Naive B cell (primary cell): ENCODE measurements around the gene USP2. TPM values are rescaled to one million over a fixed set of nuclear protein-coding genes. Genes with fewer than 3 reads are reported as not detected.
"Not testable (repeated sequence)": the region's sequence is repeated elsewhere in the genome, so short reads cannot be mapped to it uniquely, and the experiment has no call there.

Experiments
- ATAC-seq, 2 donors: fragments of 150-1000 bp; cut with Tn5 transposase; 2 replicates each; pipeline ENCODE4 v1.10.0; 2021; ENCODE audit warnings: low read depth in 2 of 2, mild to moderate bottlenecking in 2 of 2, moderate library complexity in 2 of 2
- DNase-seq: peaks from one replicate; pipeline ENCODE4 v3.0.0; 2022
- H3K27ac Mint-ChIP-seq, 6 donors: one replicate each; pipeline ENCODE4 v1.8.0; 2020 to 2022; ENCODE audit warnings: mild to moderate bottlenecking in 6 of 6, mixed read lengths in 6 of 6, moderate library complexity in 5 of 6, inconsistent platforms in 2 of 6
- H3K27me3 Mint-ChIP-seq, 3 donors: one replicate each; pipeline ENCODE4 v1.8.0; 2021 to 2022; ENCODE audit warnings: mixed read lengths in 3 of 3, mild to moderate bottlenecking in 1 of 3
- H3K36me3 Mint-ChIP-seq, 2 donors: one replicate each; pipeline ENCODE4 v1.8.0; 2020 to 2022; ENCODE audit warnings: mixed read lengths in 2 of 2, inconsistent platforms in 1 of 2, mild to moderate bottlenecking in 1 of 2
- H3K4me1 Mint-ChIP-seq, 3 donors: one replicate each; pipeline ENCODE4 v1.8.0; 2020 to 2022; ENCODE audit warnings: mixed read lengths in 3 of 3, inconsistent platforms in 1 of 3, mild to moderate bottlenecking in 1 of 3, moderate library complexity in 1 of 3
- H3K4me3 Mint-ChIP-seq, 8 donors: one replicate each; pipeline ENCODE4 v1.8.0; 2020 to 2022; ENCODE audit warnings: mild to moderate bottlenecking in 8 of 8, mixed read lengths in 8 of 8, moderate library complexity in 8 of 8, inconsistent platforms in 2 of 8
- H3K9me3 Mint-ChIP-seq, 7 donors: one replicate each; pipeline ENCODE4 v1.8.0; 2020 to 2022; ENCODE audit warnings: mixed read lengths in 7 of 7, mild to moderate bottlenecking in 5 of 7, inconsistent platforms in 2 of 7, moderate library complexity in 1 of 7
- polyA plus RNA-seq, 6 donors: library from polyadenylated mRNA; unstranded; fragments of 300-500 nt; fragmentation: Illumina TruSeq; gene quantifications; one replicate each; pipeline ENCODE4 v1.2.3, GENCODE V29; 2021; ENCODE audit warnings: low read depth in 6 of 6

The USP2 gene
- polyA plus RNA-seq, 6 donors from 2014 or later: not detected

DNA sequence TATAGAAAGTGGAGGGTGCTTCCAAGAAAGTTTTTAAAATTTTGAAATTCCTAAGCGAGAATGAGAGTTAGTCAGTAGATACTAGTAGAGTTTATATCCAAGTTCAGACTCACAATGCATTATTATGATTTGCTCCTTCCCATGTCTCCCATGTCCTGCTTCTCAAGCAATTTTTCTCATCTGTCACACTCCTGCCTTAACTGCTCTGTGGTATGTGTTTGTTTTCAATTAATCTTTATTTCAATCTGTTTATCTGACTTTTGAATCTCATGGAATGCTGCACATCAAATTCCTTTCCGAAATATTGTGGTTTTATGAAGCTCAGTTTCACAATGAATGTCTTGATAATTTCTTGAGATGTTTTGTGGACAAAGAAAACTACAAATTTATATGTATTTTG, 23.4 kb upstream of the USP2 start:
- no peak overlapping the region for H3K4me3 Mint-ChIP-seq
- H3K36me3 Mint-ChIP-seq: no peaks in the 10 kb centered on the region
- ATAC-seq: no peak

DNA sequence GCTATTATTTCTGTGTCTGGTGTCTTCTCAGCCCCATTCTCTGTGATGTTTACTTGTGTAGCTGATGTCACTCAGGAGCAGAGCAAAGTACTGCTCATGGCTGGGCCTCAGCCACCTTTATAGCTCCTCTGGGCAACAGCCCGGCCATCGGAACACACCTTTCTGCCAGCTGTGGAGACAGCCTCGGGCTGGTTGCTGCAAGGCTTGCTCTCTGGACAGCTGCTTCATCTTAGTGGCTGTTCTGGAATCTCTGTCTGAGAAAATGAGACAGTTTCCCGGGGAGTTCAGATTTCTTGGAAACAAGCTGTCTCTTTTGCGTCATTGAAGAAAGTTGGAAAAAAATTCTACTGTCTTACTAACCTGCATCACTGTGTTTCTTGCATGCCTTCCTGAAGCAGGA, 21.5 kb upstream of the USP2 start:
- ATAC-seq: no peak
- Mint-ChIP-seq H3K36me3 (peaks cover 3 to 8% of the 10 kb centered on the region in 2 donors), H3K27me3 (peaks cover 18 to 50% (median 37%) of the 10 kb centered on the region in 3 donors), H3K9me3 (peaks cover under 1 to 37% (median 22%) of the 10 kb centered on the region in 7 donors), H3K4me1 (no peaks in the 10 kb centered on the region), H3K4me3 (no peak overlapping the region), H3K27ac (no peak overlapping the region)
- DNase-seq: no peak

More for the DNA sequence above, 23.4 kb upstream of the USP2 start:
- Mint-ChIP-seq H3K4me1 (no peaks in the 10 kb centered on the region), H3K9me3 (peaks cover 0 to 18% (median 8%) of the 10 kb centered on the region in 7 donors), H3K27ac (no peak overlapping the region), H3K27me3 (peaks cover 9 to 38% (median 25%) of the 10 kb centered on the region in 3 donors)
- no peak for DNase-seq

DNA sequence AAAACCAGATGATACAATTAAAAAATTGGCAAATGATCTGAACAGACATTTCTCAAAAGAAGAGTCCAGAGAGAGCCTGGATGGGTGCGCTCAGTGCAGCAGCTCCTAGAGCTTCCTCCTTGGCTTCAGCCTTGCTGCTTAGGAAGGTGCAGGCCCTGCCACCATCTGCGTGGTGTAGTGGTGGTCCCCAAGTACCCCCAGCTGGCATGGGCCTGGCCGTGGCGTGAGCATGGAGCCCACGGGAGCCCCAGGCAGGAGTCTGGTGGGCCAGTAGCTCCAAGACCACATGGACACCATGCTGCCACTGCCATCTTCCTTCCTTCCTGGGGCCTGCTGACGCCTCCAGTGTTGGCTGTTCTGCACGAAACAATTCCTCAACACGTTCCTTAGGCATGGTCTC, 21.0 kb upstream of the USP2 start:
- peaks cover 21 to 55% (median 37%) of the 10 kb centered on the region in 3 donors for H3K27me3 Mint-ChIP-seq
- DNase-seq: no peak
- peaks cover 5 to 42% (median 28%) of the 10 kb centered on the region in 7 donors for H3K9me3 Mint-ChIP-seq
- no peak for ATAC-seq
- no peak overlapping the region for H3K4me3 Mint-ChIP-seq
- no peaks in the 10 kb centered on the region for H3K4me1 Mint-ChIP-seq
- no peak overlapping the region for H3K27ac Mint-ChIP-seq
- H3K36me3 Mint-ChIP-seq: peaks cover 7 to 13% of the 10 kb centered on the region in 2 donors

DNA sequence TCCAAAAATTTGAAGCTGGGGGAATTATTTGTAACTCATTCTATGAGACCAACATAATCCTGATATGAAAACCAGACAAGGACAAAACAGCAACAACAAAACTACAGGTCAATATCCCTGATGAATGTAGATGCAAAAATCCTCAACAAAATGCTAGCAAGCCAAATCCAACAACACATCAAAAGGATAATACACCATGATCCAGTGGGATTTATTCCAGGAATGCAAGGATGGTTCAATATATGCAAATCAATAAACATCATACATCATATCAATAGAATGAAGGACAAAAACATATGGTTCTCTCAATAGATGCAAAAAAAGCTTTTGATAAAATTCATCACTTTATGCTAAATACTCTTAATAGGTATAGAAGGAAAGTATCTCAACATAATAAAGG, 19.4 kb upstream of the USP2 start:
- peaks cover 5 to 43% (median 28%) of the 10 kb centered on the region in 7 donors for H3K9me3 Mint-ChIP-seq
- no peak for DNase-seq
- H3K4me1 Mint-ChIP-seq: no peaks in the 10 kb centered on the region
- H3K27me3 Mint-ChIP-seq: peaks cover 26 to 55% (median 37%) of the 10 kb centered on the region in 3 donors
- H3K4me3 Mint-ChIP-seq: no peak overlapping the region
- no peak for ATAC-seq
- H3K27ac Mint-ChIP-seq: no peak overlapping the region
- peaks cover 7 to 14% of the 10 kb centered on the region in 2 donors for H3K36me3 Mint-ChIP-seq

DNA sequence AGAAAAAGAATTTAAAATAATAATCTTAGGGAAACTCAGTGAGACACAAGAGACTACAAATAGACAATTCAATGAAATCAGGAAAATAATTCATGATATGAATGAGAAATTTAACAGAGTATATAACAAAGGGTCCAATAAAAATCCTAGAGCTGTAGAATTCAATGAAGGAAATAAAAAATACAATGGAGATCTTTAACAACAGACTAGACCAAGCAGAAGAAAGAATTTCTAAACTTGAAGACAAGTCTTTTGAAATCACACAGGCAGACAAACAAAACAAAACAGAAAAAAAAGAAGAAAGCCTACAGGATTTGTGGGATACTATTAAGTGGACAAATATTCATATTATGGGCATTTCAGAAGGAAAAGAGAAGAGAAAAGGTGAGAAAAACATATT, 16.2 kb upstream of the USP2 start:
- no peak overlapping the region for H3K27ac Mint-ChIP-seq
- peaks cover 7 to 14% of the 10 kb centered on the region in 2 donors for H3K36me3 Mint-ChIP-seq
- peaks cover 5 to 43% (median 28%) of the 10 kb centered on the region in 7 donors for H3K9me3 Mint-ChIP-seq
- DNase-seq (no peak), ATAC-seq (no peak)
- no peaks in the 10 kb centered on the region for H3K4me1 Mint-ChIP-seq
- H3K4me3 Mint-ChIP-seq: no peak overlapping the region
- peaks cover 32 to 63% (median 36%) of the 10 kb centered on the region in 3 donors for H3K27me3 Mint-ChIP-seq

DNA sequence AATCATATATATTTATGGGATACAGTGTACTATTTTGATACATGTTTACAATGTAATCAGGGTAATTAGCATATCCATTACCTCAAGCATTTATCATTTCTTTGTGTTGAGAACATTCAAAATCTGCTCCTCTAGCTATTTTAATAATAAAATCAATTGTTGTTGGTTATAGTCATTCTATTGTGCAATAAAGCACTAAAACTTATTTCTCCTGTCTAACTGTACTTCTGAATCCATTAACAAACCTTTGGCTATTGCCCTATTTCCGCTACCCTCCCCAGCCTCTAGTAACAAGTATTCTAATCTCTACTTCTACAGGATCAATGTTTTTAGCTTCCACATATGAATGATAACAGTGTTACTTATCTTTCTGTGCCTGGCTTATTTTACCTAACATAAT, 15.3 kb upstream of the USP2 start:
- peaks cover 5 to 43% (median 28%) of the 10 kb centered on the region in 7 donors for H3K9me3 Mint-ChIP-seq
- H3K4me3 Mint-ChIP-seq: no peak overlapping the region
- DNase-seq (no peak), ATAC-seq (no peak)
- no peak overlapping the region for H3K27ac Mint-ChIP-seq
- no peaks in the 10 kb centered on the region for H3K4me1 Mint-ChIP-seq
- H3K36me3 Mint-ChIP-seq: peaks cover 7 to 14% of the 10 kb centered on the region in 2 donors
- H3K27me3 Mint-ChIP-seq: peaks cover 29 to 60% (median 36%) of the 10 kb centered on the region in 3 donors

DNA sequence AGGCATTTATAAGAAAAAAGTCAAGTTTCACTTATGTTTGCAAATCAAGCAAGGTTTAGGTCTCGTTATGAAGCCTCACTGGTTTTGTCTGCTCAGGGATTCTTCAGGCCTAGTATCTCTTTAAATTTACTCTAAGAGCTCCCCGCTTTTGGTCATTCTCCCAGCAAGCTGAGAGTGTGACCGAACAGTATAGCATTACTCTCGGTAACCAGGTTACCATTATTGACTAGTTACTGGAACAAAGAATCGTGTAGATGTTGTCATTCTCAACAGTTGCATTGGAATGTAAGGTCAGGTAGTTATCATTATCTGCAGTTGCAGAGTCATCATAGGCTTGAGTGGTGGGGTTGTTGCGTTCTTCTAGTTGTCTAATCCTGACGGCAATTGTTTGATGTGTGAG, 9.8 kb upstream of the USP2 start:
- no peaks in the 10 kb centered on the region for H3K36me3 Mint-ChIP-seq
- no peak overlapping the region for H3K27ac Mint-ChIP-seq
- H3K9me3 Mint-ChIP-seq: no peaks in the 10 kb centered on the region
- H3K4me1 Mint-ChIP-seq: no peaks in the 10 kb centered on the region
- H3K4me3 Mint-ChIP-seq: no peak overlapping the region
- ATAC-seq (no peak), DNase-seq (no peak)
- H3K27me3 Mint-ChIP-seq: peaks cover 22 to 40% (median 36%) of the 10 kb centered on the region in 3 donors

DNA sequence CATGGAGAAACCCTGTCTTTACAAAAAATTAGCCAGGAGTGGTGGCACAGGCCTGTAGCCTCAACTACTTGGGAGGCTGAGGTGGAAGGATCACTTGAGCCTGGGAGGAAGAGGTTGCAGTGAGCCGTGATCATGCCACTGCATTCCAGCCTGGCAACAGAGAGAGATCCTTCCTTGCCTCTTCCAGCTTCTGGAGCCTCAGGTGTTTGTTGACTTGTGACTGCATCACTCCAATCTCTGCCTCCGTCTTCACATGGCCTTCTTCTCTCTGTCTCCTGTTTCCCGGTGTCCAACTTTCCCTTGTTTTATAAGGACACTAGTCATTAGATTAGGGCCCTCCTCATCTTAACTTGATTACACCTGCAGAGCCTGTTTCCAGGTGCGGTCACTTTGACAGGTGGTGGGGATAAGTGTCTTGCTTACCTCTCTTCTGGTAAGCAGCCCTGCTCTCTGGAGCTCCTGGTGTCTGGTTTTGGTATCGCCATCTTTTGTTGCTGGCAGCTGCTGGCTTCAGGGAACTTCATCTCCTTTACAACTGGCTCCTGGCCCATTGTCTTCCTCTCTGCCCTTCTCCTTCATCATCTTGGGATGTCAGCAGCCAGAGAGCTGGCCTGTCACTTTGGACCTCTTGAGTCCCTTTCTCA, 8.2 kb upstream of the USP2 start:
- peak overlapping the region in 1 of 6 donors; percentile 31 for H3K27ac Mint-ChIP-seq
- peaks cover 14 to 30% (median 29%) of the 10 kb centered on the region in 3 donors for H3K27me3 Mint-ChIP-seq

DNA sequence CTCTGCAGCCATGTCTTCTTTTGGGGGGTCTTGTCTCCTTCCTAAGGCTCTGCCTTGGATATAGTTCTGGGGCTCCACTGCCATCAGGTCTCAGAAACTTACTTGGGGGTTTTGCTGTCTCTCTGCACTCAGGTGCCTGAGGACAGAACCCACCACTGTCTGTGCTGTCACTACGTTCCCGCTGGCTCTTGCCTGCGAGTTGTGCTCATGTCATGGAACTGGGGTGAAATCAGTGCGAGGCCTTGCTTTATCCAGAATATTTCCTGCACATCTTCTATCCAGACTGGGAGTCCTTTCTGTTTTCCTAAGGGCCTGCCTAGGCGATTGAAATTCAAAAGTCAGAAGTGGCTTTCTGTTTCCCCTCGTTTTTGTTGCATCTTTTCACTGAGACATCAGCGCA, 6.6 kb upstream of the USP2 start:
- H3K4me3 Mint-ChIP-seq: no peak overlapping the region
- no peaks in the 10 kb centered on the region for H3K4me1 Mint-ChIP-seq
- no peak overlapping the region for H3K27ac Mint-ChIP-seq
- H3K36me3 Mint-ChIP-seq: no peaks in the 10 kb centered on the region
- ATAC-seq: no peak
- no peak for DNase-seq
- H3K9me3 Mint-ChIP-seq: no peaks in the 10 kb centered on the region
- peaks cover 12 to 24% (median 23%) of the 10 kb centered on the region in 3 donors for H3K27me3 Mint-ChIP-seq

More for the DNA sequence above, 8.2 kb upstream of the USP2 start:
- Mint-ChIP-seq H3K9me3 (no peaks in the 10 kb centered on the region), H3K4me1 (no peaks in the 10 kb centered on the region), H3K4me3 (no peak overlapping the region), H3K36me3 (no peaks in the 10 kb centered on the region)
- DNase-seq (no peak), ATAC-seq (peak; percentile 32 to 45)

DNA sequence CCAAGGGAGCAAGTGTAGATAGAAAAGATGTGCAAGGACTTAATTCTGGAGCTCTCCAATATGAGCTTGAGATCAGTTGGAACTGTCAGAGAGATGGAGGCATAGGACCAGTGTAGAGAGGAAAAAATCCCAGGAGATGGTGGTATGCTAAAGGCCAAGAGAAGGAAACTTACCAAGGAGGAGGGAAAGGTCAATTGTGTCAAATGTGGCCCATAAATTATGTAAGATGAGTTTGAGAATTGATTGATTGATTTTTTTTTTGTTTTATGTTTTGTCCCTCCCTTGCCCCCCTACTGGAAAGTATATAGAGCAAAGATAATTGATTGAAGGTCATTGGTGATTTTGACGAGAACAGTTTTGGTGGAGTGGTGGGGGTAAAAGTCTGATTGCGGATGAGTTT, 2.8 kb upstream of the USP2 start:
- H3K9me3 Mint-ChIP-seq: no peaks in the 10 kb centered on the region
- ATAC-seq (no peak), DNase-seq (no peak)
- H3K27ac Mint-ChIP-seq: no peak overlapping the region
- no peak overlapping the region for H3K4me3 Mint-ChIP-seq
- no peaks in the 10 kb centered on the region for H3K36me3 Mint-ChIP-seq
- H3K27me3 Mint-ChIP-seq: peaks cover 0 to 17% (median 16%) of the 10 kb centered on the region in 3 donors
- H3K4me1 Mint-ChIP-seq: peaks cover 0 to 6% (median 0%) of the 10 kb centered on the region in 3 donors

DNA sequence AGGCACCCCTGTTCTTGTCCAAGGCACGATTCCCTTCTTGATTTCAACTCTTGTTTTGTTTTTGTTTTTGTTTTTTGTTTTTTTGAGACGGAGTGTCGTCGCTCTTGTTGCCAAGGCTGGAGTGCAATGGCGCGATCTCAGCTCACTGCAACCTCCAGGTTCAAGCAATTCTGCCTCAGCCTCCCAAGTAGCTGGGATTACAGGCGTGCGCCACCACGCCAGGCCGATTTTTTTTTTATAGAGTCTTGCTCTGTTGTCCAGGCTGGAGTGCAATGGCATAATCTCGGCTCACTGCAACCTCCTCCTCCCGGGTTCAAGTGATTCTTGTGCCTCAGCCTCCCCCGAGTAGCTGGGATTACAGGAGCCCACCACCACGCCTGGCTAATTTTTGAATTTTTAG, 1.0 kb upstream of the USP2 start:
- peaks cover 0 to 12% (median 5%) of the 10 kb centered on the region in 3 donors for H3K27me3 Mint-ChIP-seq
- H3K27ac Mint-ChIP-seq, H3K4me3 Mint-ChIP-seq, H3K4me1 Mint-ChIP-seq, H3K9me3 Mint-ChIP-seq, H3K36me3 Mint-ChIP-seq, ATAC-seq, DNase-seq: not testable (repeated sequence)

DNA sequence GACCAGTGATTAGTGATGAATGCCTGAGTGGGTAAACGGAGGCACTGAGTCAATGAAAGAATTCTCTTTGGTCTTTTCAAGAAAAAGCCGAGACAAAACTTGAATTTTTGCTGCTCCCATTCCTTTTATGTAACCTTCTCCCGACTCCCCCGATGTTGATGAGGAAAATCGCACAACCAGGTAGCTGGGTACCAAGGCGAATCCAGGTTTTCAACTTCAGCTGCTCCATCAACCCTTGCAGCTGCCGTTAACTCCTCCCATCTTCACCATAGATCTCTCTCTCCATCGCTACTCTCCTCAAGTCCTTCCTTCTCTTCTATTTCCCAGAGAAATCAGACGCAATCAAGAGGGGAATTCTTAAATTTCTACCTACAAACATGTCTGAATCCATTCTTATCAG, 611 bp upstream of the USP2 start:
- Mint-ChIP-seq H3K27ac (no peak overlapping the region), H3K9me3 (no peaks in the 10 kb centered on the region), H3K36me3 (no peaks in the 10 kb centered on the region), H3K27me3 (peaks cover 0 to 11% (median 5%) of the 10 kb centered on the region in 3 donors), H3K4me1 (peaks cover 0 to 6% (median 0%) of the 10 kb centered on the region in 3 donors), H3K4me3 (no peak overlapping the region)
- DNase-seq: no peak
- ATAC-seq: no peak

DNA sequence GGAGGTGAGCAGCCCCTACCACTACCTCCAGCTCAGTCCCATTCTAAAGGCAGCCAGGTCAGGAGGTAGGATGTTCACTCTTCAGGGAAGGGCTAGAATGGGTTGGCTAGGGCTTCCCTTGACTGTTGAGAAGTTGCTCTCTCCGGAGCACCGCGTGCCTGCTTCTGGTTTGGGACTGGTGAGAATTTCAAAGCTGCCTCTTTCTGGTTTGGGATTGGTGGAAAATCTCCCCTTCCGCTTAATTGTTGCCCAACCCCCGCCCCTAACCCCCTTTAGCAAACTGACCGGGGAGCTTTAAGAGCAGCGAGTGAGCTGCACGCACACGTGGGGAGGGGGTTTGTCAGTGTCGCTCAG, 686 bp downstream of the USP2 start:
- DNase-seq (no peak), ATAC-seq (no peak)
- Mint-ChIP-seq H3K36me3 (no peaks in the 10 kb centered on the region), H3K4me3 (no peak overlapping the region), H3K4me1 (peaks cover 0 to 6% (median 0%) of the 10 kb centered on the region in 3 donors), H3K27ac (peak overlapping the region in 1 of 6 donors; percentile 77), H3K27me3 (peaks cover 5 to 10% (median 7%) of the 10 kb centered on the region in 3 donors), H3K9me3 (no peaks in the 10 kb centered on the region)

DNA sequence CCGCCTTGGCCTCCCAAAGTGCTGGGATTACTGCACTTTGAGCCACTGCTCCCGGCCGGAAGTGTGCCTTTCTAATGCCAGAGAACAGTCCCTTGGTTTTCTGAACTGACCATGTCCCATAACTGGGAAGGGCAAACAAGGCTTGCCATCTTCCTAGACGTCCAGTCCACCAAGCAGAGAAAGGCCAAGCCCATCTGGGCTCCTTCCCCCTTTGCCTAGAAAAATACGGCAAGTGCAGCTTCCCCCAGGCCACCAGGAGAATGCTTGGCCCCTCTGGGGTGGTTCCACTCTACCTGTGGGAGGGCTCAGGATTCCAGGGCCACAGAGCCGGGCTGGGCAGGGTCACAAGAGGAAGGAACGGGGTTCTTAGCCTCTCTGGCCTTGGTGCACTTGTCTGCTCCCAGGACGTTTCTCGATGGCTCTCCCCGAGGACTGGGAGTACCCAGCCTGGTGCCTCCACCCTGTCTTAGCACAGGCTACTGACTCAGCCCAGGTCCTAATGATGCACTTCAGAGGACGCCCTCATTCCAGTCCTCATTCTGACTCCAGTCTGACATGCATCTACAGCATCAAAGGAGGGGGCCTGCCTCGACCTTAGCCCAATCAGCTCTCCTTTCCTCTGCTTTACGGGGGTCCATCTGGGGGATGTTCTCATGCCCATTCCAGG, 1.2 kb downstream of the USP2 start:
- Mint-ChIP-seq H3K9me3 (no peaks in the 10 kb centered on the region), H3K4me1 (peaks cover 0 to 6% (median 0%) of the 10 kb centered on the region in 3 donors), H3K36me3 (no peaks in the 10 kb centered on the region), H3K27me3 (peaks cover 5 to 12% (median 7%) of the 10 kb centered on the region in 3 donors), H3K27ac (peak overlapping the region in 4 of 6 donors; percentile 12 to 77 (median 36)), H3K4me3 (peak overlapping the region in 1 of 8 donors; percentile 12)
- ATAC-seq: no peak
- DNase-seq: no peak
